GM18526 (cell line): Measurements from ENCODE around the gene CFAP20DC.

ENCODE experiments used
- POLR2A ChIP-seq: IDR thresholded peaks from 3 replicates; pipeline ENCODE4 v1.6.1; 2011; ENCODE audit not compliant: insufficient read length; ENCODE audit errors: extremely low read depth

Gene CFAP20DC

DNA sequence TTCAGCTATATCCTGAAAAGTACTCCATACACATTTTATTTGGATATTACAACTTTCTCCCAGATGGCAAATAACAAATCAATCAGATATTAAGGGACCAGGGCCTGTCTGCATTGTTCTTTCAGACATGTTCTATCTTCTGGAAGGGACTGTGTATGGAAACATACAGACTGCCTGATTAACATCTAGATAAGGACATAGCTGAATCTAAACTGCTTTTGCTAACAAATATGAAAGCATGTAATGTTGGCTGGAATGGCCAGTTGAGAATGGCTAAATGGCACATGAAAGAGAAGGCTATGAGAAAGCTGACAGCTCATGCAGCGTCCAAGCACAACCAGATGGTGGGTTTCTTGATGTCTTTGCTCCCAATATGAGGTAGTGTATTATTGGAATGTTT lies 149.4 kb downstream of the CFAP20DC start:
- no peak for TF ChIP-seq POLR2A

DNA sequence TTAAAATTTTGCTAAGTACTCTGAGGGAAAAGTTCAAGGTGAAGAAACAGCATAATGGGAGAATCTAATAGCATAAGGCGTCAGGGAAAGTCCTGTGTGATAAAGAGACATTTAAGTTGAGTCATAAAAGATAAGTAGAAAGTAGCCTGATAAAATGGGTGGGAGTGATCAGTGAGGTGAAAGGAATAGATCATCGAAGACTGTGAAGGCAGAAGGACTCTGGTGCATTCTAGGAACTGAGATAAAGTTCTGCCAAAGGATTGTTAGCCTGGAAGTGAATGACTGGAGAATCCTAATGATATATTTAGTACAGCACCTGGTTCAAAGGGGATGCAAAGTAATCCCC lies 149.9 kb downstream of the CFAP20DC start:
- TF ChIP-seq POLR2A, result no peak

DNA sequence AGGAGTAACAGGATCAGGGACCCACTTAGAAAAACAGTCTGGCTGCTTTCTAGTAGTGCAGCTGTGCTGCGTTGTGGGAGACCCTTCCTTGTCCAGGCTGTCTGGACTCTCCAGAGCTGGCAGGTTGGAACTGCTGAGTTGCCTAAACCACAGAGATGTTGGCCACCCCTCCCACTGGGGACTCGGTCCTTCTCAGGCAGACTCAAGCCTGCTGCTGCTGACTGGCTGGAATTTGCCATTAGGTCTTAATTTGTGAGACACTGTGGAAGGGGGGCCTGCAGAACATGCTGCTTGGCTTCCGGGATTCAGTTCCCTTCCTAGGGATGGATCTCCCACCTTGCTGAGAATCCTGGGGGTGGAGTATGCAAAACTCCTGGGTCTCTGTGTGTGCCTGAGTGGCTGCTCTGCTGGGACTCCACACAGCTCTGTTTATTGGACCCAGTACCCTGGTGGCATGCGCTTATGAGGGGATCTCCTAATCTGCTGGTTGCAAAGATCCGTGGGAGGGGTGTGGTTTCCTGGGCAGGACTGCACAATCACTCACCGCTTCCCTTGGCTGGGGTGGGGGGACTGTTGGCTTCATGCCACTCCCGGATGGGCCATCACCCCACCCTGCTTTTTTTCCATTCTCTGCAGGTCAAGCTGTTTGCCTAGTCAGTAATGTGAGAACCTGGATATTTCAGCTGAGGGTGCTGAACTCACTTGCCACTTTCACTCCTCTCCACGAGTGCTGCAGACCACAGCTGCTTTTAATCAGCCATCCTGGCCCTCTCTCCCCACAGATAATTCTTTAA lies 150.5 kb downstream of the CFAP20DC start:
- TF ChIP-seq POLR2A, result no peak

DNA sequence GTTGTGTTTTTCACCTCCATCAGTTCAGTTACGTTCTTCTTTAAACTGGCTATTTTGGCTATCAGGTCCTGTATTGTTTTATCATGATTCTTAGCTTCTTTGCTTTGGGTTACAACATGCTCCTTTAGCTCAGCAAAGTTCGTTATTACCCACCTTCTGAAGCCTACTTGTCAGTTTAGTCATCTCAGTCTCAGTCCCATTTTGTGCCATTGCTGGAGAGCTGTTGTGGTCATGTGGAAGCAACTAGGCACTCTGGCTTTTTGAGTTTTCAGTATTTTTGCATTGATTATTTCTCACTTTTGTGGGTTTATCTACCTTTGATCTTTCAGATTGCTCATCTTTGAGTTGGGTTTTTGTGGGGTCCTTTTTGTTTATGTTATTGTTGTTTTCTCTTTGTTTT lies 151.3 kb downstream of the CFAP20DC start:
- TF ChIP-seq POLR2A, result no peak

DNA sequence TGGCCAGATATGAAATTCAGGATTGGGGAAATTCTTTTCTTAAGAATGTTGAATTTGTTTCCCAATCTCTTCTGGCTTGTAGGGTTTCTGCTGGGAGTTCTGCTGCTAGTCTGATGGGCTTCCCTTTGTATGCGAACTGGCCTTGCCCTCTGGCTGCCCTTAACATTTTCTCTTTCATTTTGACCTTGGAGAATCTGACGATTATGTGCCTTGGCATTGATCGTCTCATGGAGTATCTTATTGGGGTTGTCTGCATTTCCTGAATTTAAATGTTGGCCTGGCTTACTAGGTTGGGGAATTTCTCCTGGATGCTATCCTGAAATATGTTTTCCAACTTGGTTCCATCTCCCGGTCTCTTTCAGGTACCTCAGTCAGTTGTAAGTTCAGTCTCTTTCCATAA lies 152.2 kb downstream of the CFAP20DC start:
- no peak for TF ChIP-seq POLR2A

- no peak for TF ChIP-seq POLR2A
Observed at GRCh38 chr3:58888087-58888486, 161.7 kb downstream of the CFAP20DC start.

DNA sequence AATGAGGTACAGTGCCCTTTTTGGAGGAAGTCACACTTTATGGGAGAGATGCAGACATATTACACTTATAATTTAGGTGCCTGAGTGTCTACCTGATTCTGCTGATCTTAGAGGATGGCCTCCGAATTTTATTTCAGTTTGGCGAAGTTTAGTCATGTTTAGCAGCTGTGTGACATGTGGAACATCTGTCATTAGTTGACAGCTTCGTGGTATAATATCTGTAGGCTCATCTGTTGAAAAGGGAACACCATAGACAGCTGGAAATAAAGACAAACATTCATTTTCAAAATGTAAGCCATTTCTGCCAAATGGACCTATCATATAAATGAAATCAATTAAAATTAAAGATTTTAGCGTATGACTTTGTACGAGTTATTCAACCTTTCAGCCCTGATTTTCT lies 165.4 kb downstream of the CFAP20DC start:
- no peak for TF ChIP-seq POLR2A

- TF ChIP-seq POLR2A, result no peak
Observed at GRCh38 chr3:58880182-58880581, 169.6 kb downstream of the CFAP20DC start.

DNA sequence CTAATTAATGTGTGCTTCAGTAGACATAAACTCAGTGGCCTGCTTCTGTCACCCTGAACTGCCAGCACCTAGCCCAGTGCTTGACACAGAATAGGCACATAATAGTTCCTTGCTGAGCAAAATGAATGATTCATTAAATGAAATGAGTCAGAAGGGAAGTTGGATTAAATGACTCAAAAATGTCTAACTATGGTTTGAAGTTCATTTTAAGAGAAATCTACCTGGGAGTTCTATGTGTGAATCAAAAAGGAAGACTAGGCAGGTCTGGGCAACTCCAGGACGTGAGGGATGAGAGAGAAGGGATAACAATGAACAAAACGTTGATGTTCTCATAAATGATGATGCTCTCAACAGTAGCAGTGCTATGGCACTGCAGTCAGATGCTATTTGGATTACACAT lies 175.0 kb downstream of the CFAP20DC start:
- no peak for TF ChIP-seq POLR2A

- TF ChIP-seq POLR2A, result no peak
Observed at GRCh38 chr3:58874248-58874741, 175.5 kb downstream of the CFAP20DC start.

DNA sequence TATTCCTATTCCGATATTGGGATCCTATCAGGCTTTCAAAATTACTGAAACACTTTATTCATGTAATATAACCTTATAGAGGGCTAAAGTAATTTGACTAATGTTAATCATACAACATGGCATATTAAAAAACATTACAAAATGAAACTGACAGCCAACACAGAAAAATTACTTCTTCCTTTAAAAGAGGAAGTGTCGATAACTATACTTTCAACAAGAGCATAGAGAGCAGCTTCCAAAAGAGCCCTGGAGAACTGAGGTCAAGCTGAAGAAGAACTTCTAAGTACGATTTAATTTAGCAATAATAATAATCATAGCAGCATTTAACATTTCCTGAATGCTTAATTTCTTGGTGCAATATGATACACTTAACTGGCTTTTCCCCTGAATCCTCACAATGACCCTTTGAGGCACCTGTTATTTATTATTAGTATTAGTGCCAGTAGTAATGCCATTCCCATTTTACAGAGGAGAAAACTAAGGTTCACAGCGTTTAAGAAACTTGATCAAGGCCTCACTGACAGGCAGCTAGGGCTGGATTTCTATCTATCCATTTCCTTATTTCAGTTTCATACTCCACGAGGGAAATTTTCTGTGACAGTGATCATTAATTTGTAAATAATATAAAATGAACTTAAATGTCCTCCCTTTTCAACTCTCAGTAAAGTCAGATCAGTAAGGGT lies 181.6 kb downstream of the CFAP20DC start:
- no peak for TF ChIP-seq POLR2A

GRCh38 chr3:58867621-58868020 lies 182.2 kb downstream of the CFAP20DC start:
- TF ChIP-seq POLR2A, result no peak

- TF ChIP-seq POLR2A, result no peak
Observed at GRCh38 chr3:58866079-58866478, 183.7 kb downstream of the CFAP20DC start.

DNA sequence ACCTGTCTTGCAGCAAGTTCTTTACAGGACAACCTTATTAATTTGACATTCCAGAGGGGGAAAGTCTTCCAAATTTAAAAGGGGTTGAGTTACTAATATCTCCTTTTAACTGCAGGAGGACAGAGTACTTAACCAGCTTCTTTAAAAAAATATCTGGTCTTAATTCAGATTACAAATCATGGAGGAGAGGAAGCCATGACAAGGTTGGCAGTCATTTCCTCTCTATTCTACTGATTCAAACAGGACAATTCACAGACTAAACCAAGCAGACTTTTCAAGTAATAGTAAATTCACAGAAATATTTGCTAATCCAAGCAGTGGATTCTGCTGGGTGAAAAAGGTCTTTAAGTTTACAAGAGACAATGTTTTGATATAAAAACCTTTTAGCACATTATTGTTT lies 185.3 kb downstream of the CFAP20DC start:
- TF ChIP-seq POLR2A, result no peak

- no peak for TF ChIP-seq POLR2A
Observed at GRCh38 chr3:58863206-58863605, 186.6 kb downstream of the CFAP20DC start.

GRCh38 chr3:58861551-58861950 lies 188.3 kb downstream of the CFAP20DC start:
- no peak for TF ChIP-seq POLR2A
